Esophagus muscularis mucosa (tissue), 4 donors: ENCODE data around the gene TTC32. TPM values are rescaled to one million over a fixed set of nuclear protein-coding genes. Genes with fewer than 3 reads are reported as not detected.
A peak's percentile ranks its signal among the peaks of the same experiment; 100 is the strongest.

ENCODE experiments used
- DNase-seq: peaks from one replicate; pipeline ENCODE4 v3.0.0-alpha.2; 2017; ENCODE audit errors: extremely low spot score
- H3K27ac ChIP-seq, 4 donors: fragments of 200-600 bp; sonication (generic); replicated peaks in 1 of 4; 1 replicate in 3 of 4; 2 replicates in 1 of 4; pipeline ENCODE4 v1.5.1; 2016 to 2019; ENCODE audit warnings: mild to moderate bottlenecking in 1 of 4
- H3K27me3 ChIP-seq, 4 donors: fragments of 200-600 bp; sonication (generic); one replicate each; pipeline versions ENCODE4 v1.5.1 to v1.6.0; 2016 to 2019
- H3K36me3 ChIP-seq, 4 donors: fragments of 200-600 bp; sonication (generic); one replicate each; pipeline ENCODE4 v1.5.1; 2016 to 2019
- H3K4me1 ChIP-seq, 4 donors: fragments of 200-600 bp; sonication (generic); one replicate each; pipeline ENCODE4 v1.5.1; 2016 to 2019
- H3K4me3 ChIP-seq, 4 donors: fragments of 200-600 bp; sonication (generic); 1 replicate in 2 of 4; 2 replicates in 2 of 4; pipeline ENCODE4 v1.5.1; 2016 to 2019; ENCODE audit warnings: mild to moderate bottlenecking in 4 of 4, moderate library complexity in 1 of 4
- H3K9me3 ChIP-seq, 4 donors: fragments of 200-600 bp; sonication (generic); 1 replicate in 3 of 4; 2 replicates in 1 of 4; pipeline ENCODE4 v1.5.1; 2016 to 2019
- POLR2A ChIP-seq: fragments of 450-650 bp; IDR thresholded peaks from one replicate; pipeline ENCODE4 v1.6.1; 2017; ENCODE audit warnings: antibody characterized with exemption, moderate library complexity, mild to moderate bottlenecking, low read depth
- WGBS: methylation state at CpG from one replicate; pipeline ENCODE4 v1.1.5; 2018; 5-methylcytosine and 5-hydroxymethylcytosine counted together
- intact Hi-C: fragments of 100-400 bp; cut with DNase I; formaldehyde crosslinking; loops from one replicate; pipeline ENCODE4 v1.15.1; 2023
- total RNA-seq, 4 donors: library from RNA; depleted of rRNA; stranded (reverse); fragments of >200 nt; gene quantifications; one replicate each; pipeline versions ENCODE4 v1.1.0 to v1.2.1, GENCODE V29; 2016
- TF ChIP-seq, protein P1 (sequence below), 3 experiments: fragments of 200-600 bp in 2 of 3; fragments of 450-650 bp in 1 of 3; sonication (generic) in 2 of 3; IDR thresholded peaks; one replicate each; pipeline ENCODE4 v1.5.1; 2017 to 2019; ENCODE audit warnings: antibody characterized with exemption in 3 of 3, mild to moderate bottlenecking in 2 of 3, moderate library complexity in 1 of 3

Gene TTC32
- total RNA-seq, 4 donors from 2014 or later: 8.1 to 12.5 (median 10.2) TPM

DNA sequence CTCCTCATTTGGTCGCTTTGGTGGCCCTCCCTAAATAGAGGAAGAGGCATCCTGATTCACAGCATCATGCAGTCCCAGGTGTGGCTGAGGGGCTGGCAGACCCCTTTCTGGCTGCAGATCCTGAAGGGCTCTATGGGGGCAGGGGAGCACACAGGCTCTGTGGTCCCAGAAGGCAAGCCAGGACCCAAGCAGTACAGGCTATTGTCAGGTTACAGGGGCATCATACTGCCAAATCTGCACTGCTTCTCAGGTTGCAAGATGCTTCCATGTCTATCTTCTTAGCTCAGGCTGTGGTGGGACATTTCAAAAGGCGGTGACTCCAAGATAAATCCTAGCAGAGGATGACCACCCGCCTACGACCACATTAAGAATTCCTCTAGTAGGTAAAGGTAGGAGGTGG lies 54.3 kb downstream of the TTC32 start:
- Histone ChIP-seq H3K36me3 (no peaks in the 10 kb centered on the region), H3K9me3 (no peaks in the 10 kb centered on the region), H3K4me1 (no peaks in the 10 kb centered on the region), H3K27me3 (no peaks in the 10 kb centered on the region), H3K4me3 (no peak overlapping the region), H3K27ac (no peak overlapping the region)
- intact Hi-C loops: no loop called here
- WGBS: 96% methylated on average over 3 of the region's 4 CpGs
- TF ChIP-seq POLR2A: no peak
- TF ChIP-seq, protein P1, sequence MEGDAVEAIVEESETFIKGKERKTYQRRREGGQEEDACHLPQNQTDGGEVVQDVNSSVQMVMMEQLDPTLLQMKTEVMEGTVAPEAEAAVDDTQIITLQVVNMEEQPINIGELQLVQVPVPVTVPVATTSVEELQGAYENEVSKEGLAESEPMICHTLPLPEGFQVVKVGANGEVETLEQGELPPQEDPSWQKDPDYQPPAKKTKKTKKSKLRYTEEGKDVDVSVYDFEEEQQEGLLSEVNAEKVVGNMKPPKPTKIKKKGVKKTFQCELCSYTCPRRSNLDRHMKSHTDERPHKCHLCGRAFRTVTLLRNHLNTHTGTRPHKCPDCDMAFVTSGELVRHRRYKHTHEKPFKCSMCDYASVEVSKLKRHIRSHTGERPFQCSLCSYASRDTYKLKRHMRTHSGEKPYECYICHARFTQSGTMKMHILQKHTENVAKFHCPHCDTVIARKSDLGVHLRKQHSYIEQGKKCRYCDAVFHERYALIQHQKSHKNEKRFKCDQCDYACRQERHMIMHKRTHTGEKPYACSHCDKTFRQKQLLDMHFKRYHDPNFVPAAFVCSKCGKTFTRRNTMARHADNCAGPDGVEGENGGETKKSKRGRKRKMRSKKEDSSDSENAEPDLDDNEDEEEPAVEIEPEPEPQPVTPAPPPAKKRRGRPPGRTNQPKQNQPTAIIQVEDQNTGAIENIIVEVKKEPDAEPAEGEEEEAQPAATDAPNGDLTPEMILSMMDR (IDR thresholded peaks at IDR 0.05): no peak
- peak; percentile 88 for DNase-seq

Other genes with a start within 250 kb of the TTC32 start
- 10 to 100 TPM in 3 of 4 donors, 1 to 10 TPM in 1; 9.4 to 15.0 (median 12.3) TPM for gene WDR35, start 88.1 kb upstream of the TTC32 start, total RNA-seq
- gene MATN3, start 110.7 kb upstream of the TTC32 start, total RNA-seq: 1 to 10 TPM in 1 of 4 donors, under 1 TPM in 3; 0.66 to 1.3 (median 0.82) TPM
- 100 to 1,000 TPM; 154 to 215 (median 192) TPM for gene LAPTM4A, start 149.6 kb upstream of the TTC32 start, total RNA-seq